ENCODE measurements around the gene KRT12. TPM values are rescaled to one million over a fixed set of nuclear protein-coding genes. Genes with fewer than 3 reads are reported as not detected.

Gene KRT12
- total and polyA plus RNA-seq, 2 of the 4 experiments (the other 2 are of a cell fraction), result not detected

DNA sequence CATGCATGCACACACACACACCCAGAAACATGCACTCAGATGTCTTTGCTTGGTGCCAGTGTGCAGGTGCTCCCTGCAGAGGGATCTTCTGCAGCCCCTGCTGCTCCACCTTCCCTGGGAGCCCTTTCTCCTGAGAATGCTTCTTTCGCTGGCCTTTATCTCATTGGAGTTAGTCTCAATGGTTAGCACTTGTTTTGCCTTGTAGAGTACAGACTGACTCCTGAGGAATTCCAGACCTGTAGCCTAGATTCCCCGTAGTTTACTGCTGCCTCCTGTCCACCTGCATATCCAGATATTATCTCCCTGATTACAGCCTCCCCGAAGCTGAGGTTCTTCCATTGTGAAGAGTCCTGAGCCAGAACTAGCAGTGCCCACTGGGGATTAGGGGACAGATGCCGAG lies 3.1 kb upstream of the KRT12 start:
- Histone ChIP-seq H3K23ac (ENCODE audit: low read depth, low read length) (no peak overlapping the region), H3K9me1 (ENCODE audit: insufficient read depth, low read length) (no peaks in the 10 kb centered on the region), H3K27me3 (ENCODE audit: control insufficient read depth, insufficient read depth, low read length) (no peaks in the 10 kb centered on the region; the same call in 1 of the 2 replicates), H3K4me2 (ENCODE audit: low read depth, low read length) (no peak overlapping the region), H2AK5ac (ENCODE audit: low read depth, low read length) (no peak overlapping the region), H2BK20ac (ENCODE audit: low read depth, low read length) (no peak overlapping the region), H2AK9ac (replicated peaks; ENCODE audit: low read depth, low read length, poor library complexity) (no peak overlapping the region), H3K56ac (ENCODE audit: extremely low read depth, insufficient read depth, low read length) (no peak overlapping the region), H4K20me1 (ENCODE audit: insufficient read depth, low read length) (no peaks in the 10 kb centered on the region), H3K4me3 (ENCODE audit: insufficient read depth, low read depth, low read length) (no peak overlapping the region), H3K4ac (ENCODE audit: low read depth, low read length) (no peak overlapping the region), H2BK120ac (ENCODE audit: low read depth, low read length) (no peak overlapping the region), H3K4me1 (ENCODE audit: control insufficient read depth, insufficient read depth, low read length) (peaks cover 2% of the 10 kb centered on the region), H4K5ac (ENCODE audit: low read depth, low read length) (no peak overlapping the region), H3K9ac (ENCODE audit: low read depth, low read length) (no peak overlapping the region), H2BK5ac (ENCODE audit: low read depth, low read length, poor library complexity, severe bottlenecking) (no peak overlapping the region), H4K8ac (ENCODE audit: low read depth in 2 of 2, low read length in 2 of 2) (no peak overlapping the region), H4K91ac (ENCODE audit: insufficient read depth, low read depth, low read length) (no peak overlapping the region), H3K27ac (ENCODE audit: insufficient read depth, low read length) (no peak overlapping the region), H3K14ac (replicated peaks; ENCODE audit: low read depth, low read length) (no peak overlapping the region), H2AFZ (replicated peaks; ENCODE audit: low read length, poor library complexity) (no peak overlapping the region), H3K9me3 (ENCODE audit: control insufficient read depth, insufficient read depth, low read length) (no peaks in the 10 kb centered on the region), H3K36me3 (ENCODE audit: control insufficient read depth, insufficient read depth, low read length) (no peaks in the 10 kb centered on the region), H3K79me1 (ENCODE audit: low read depth in 1 of 2, low read length in 2 of 2) (no peaks in the 10 kb centered on the region), H3K18ac (ENCODE audit: low read depth, low read length) (no peak overlapping the region), H2BK15ac (ENCODE audit: low read depth, low read length) (no peak overlapping the region)
- ChIA-PET POLR2A (ENCODE audit: unreplicated experiment) (no interaction called here), CTCF (interaction anchor here (1.1 kb wide), 1 partner anchor 13 kb away, joined by 3 read pairs; no protein-coding TSS in a partner anchor)
- ATAC-seq (ENCODE audit: low read depth) (no peak), DNase-seq (no peak)
- dilution Hi-C loops (cut with HindIII; ENCODE audit: low sequenced_read_pairs, unreplicated experiment) (no loop called here), in situ Hi-C loops (cut with MboI; ENCODE audit: low sequenced_read_pairs) (no loop called here), intact Hi-C loops (cut with micrococcal nuclease) (no loop called here)
- BruUV-seq (replicated peaks), result no TSS peak
- TF ChIP-seq CHD1 (IDR thresholded peaks at IDR 0.05; ENCODE audit: low read depth, low read length), result no peak
- no peak for TF ChIP-seq RAD21 (IDR thresholded peaks at IDR 0.05; ENCODE audit: low read length)
- TF ChIP-seq RFX5 (IDR thresholded peaks at IDR 0.05; ENCODE audit: low read depth, low read length), result no peak
- no peak for TF ChIP-seq SMC3 (IDR thresholded peaks at IDR 0.05; ENCODE audit: low read depth, low read length)
- TF ChIP-seq POLR2A (IDR thresholded peaks at IDR 0.05; ENCODE audit: low read depth, low read length), result no peak
- TF ChIP-seq, protein P1, sequence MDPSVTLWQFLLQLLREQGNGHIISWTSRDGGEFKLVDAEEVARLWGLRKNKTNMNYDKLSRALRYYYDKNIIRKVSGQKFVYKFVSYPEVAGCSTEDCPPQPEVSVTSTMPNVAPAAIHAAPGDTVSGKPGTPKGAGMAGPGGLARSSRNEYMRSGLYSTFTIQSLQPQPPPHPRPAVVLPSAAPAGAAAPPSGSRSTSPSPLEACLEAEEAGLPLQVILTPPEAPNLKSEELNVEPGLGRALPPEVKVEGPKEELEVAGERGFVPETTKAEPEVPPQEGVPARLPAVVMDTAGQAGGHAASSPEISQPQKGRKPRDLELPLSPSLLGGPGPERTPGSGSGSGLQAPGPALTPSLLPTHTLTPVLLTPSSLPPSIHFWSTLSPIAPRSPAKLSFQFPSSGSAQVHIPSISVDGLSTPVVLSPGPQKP (IDR thresholded peaks at IDR 0.05; ENCODE audit: borderline replicate concordance, low read depth, low read length), result no peak
- TF ChIP-seq NFE2L2 (IDR thresholded peaks at IDR 0.05; ENCODE audit: low read depth, low read length), result no peak
- TF ChIP-seq USF2 (IDR thresholded peaks at IDR 0.05; ENCODE audit: low read depth, low read length), result no peak
- TF ChIP-seq FOS (IDR thresholded peaks at IDR 0.05; ENCODE audit: low read depth, low read length), result no peak
- no peak for TF ChIP-seq MAFK (IDR thresholded peaks at IDR 0.05; ENCODE audit: low read depth, low read length)
- TF ChIP-seq MXI1 (IDR thresholded peaks at IDR 0.05; ENCODE audit: borderline replicate concordance, low read depth, low read length), result no peak
- TF ChIP-seq MAZ (IDR thresholded peaks at IDR 0.05; ENCODE audit: borderline replicate concordance, low read depth, low read length), result no peak
- no CpG with 5 or more reads among the region's 4 CpGs for WGBS, 2 experiments (ENCODE audit: extremely low coverage in 2 of 2, insufficient read length in 1 of 2)

All from IMR-90 (cell line).